Thyroid gland (tissue), 4 donors: ENCODE data around the gene GRK6. TPM values are rescaled to one million over a fixed set of nuclear protein-coding genes. Genes with fewer than 3 reads are reported as not detected.

Experiments used
- DNase-seq, 2 donors: peaks; one replicate each; pipeline ENCODE4 v3.0.0-alpha.2; 2019
- H3K27ac ChIP-seq, 3 donors: fragments of 200-600 bp; sonication (generic); 1 replicate in 2 of 3; 2 replicates in 1 of 3; pipeline ENCODE4 v1.5.1; 2016 to 2019; ENCODE audit warnings: mild to moderate bottlenecking in 1 of 3, moderate library complexity in 1 of 3
- H3K27me3 ChIP-seq: fragments of 200-600 bp; sonication (generic); one replicate; pipeline ENCODE4 v1.5.1; 2019
- H3K36me3 ChIP-seq, 2 donors: fragments of 200-600 bp; sonication (generic); one replicate each; pipeline ENCODE4 v1.5.1; 2016 to 2019
- H3K4me1 ChIP-seq, 2 donors: fragments of 200-600 bp; sonication (generic); one replicate each; pipeline ENCODE4 v1.5.1; 2017 to 2019
- H3K4me3 ChIP-seq, 3 donors: fragments of 200-600 bp; sonication (generic); replicated peaks in 1 of 3; 1 replicate in 2 of 3; 2 replicates in 1 of 3; pipeline ENCODE4 v1.5.1; 2016; ENCODE audit warnings: mild to moderate bottlenecking in 1 of 3
- H3K9me3 ChIP-seq: fragments of 200-600 bp; sonication (generic); one replicate; pipeline ENCODE4 v1.5.1; 2017
- CTCF ChIP-seq, 6 experiments: fragments of 200-600 bp in 3 of 6; fragments of 450-650 bp in 3 of 6; sonication (generic) in 3 of 6; IDR thresholded peaks; one replicate each; pipeline ENCODE4 v1.5.1; 2016 to 2019; ENCODE audit warnings: antibody characterized with exemption in 6 of 6, mild to moderate bottlenecking in 2 of 6, inconsistent platforms in 1 of 6, moderate library complexity in 1 of 6
- POLR2A ChIP-seq, 2 donors: fragments of 450-650 bp; IDR thresholded peaks; one replicate each; pipeline ENCODE4 v1.6.1; 2017; ENCODE audit warnings: antibody characterized with exemption in 2 of 2, mild to moderate bottlenecking in 2 of 2, moderate library complexity in 1 of 2
- WGBS, 2 donors: methylation state at CpG; one replicate each; pipeline ENCODE4 v1.1.5; 2017; 5-methylcytosine and 5-hydroxymethylcytosine counted together
- intact Hi-C: fragments of 100-400 bp; cut with DNase I; formaldehyde crosslinking; loops from one replicate; pipeline ENCODE4 v1.15.1; 2023
- total RNA-seq, 4 donors: library from RNA; depleted of rRNA; stranded (reverse); fragments of >200 nt; gene quantifications; one replicate each; pipeline ENCODE4 v1.2.3, GENCODE V29; 2016

Gene GRK6
- total RNA-seq, 4 donors from 2014 or later = 14.0 to 27.8 (median 18.8) TPM

- TF ChIP-seq CTCF (IDR thresholded peaks at IDR 0.05) = no peak
- no peak for TF ChIP-seq POLR2A (IDR thresholded peaks at IDR 0.05)
- intact Hi-C loops = loop anchor here (2.0 to 5.0 kb wide), 3 partner anchors 41 to 141 kb away; no protein-coding TSS in a partner anchor
- H3K4me3 ChIP-seq = no peak overlapping the region
- H3K27ac ChIP-seq = no peak overlapping the region
- DNase-seq = no peak
- peaks cover 12 to 14% of the 10 kb centered on the region in 2 donors for H3K36me3 ChIP-seq
- H3K4me1 ChIP-seq = peaks cover 10 to 15% of the 10 kb centered on the region in 2 donors
- H3K9me3 ChIP-seq = no peaks in the 10 kb centered on the region
- H3K27me3 ChIP-seq = no peaks in the 10 kb centered on the region
- WGBS, 2 donors = 92 to 100% methylated on average over 2 to 12 of the region's 20 CpGs
Measured at GRCh38 chr5:177457852-177458681, 31.6 kb downstream of the GRK6 start.

GRCh38 chr5:177458912-177459350 lies 32.5 kb downstream of the GRK6 start:
- Histone ChIP-seq H3K36me3 (peaks cover 12 to 14% of the 10 kb centered on the region in 2 donors), H3K27me3 (no peaks in the 10 kb centered on the region), H3K4me1 (peaks cover 8 to 12% of the 10 kb centered on the region in 2 donors), H3K27ac (no peak overlapping the region), H3K9me3 (no peaks in the 10 kb centered on the region), H3K4me3 (no peak overlapping the region)
- no peak for DNase-seq
- TF ChIP-seq CTCF (IDR thresholded peaks at IDR 0.05) = no peak
- TF ChIP-seq POLR2A (IDR thresholded peaks at IDR 0.05) = no peak
- intact Hi-C loops = loop anchor here (5.0 kb wide), 2 partner anchors 67 to 142 kb away; no protein-coding TSS in a partner anchor
- WGBS, 2 donors = 91% methylated on average over 13 of the region's 14 CpGs; no CpG with 5 or more reads in 1 of the 2 donors

DNA sequence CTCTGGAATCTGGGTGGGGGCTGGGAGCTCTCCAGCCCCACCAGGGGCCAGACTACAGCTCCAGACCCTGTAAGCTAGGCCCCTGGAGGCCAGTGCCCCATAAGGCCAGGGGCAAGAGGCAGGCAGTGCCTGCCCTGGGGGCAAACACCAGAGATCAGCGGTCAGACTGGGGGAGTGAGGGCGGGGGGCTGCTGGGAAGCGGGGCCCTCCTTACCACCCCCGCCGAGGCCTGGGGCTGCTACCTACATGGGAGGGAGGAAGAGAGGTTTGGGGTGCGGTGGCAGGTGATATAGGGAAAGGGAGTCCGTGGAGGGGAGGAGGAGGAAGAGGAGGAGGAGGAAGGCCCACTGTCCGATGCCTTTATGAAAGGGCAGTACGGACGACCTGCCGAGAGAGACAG lies 32.9 kb downstream of the GRK6 start:
- no peak overlapping the region for H3K27ac ChIP-seq

DNA sequence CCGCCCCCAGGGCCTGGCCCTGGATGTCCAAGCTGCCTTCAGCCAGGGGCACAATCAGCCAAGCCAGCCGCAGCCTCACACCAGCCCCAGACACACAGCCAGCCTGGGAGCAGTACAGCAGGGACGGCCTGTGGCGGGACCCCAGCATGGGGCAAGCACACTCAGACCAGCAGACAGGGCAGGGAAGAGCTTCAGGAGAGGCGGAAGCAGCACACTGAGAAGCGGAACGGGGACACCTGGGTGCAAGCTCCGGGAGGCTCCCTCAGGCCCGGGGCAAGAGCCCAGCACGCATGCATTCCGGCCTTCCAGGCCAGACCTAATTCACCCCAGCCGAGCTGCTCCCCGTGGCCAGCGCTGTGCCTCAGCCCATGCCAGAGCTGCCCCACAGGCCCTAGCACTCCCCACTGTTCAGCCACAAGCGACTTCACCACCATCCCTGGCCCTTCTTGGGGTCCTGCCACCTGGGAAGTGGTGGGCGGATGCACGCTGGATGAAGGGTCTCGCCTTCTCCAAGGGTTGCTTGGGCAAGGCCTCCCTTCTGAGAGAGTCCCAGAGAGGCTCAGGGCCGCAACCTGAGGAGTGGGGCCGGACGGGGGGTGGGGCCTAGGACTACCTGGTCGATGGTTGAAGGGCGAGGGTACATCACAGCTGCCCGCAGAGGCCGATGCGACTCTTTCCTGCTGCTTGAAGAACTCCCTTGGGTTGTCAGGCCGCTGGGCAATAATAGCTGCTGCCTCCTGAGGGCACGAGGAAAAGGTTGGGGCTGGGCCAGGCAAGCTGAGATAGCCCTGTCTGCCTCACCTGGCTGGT lies 33.5 kb downstream of the GRK6 start:
- peaks cover 13 to 15% of the 10 kb centered on the region in 2 donors for H3K36me3 ChIP-seq
- peaks cover 5 to 8% of the 10 kb centered on the region in 2 donors for H3K4me1 ChIP-seq
- H3K27ac ChIP-seq = no peak overlapping the region
- DNase-seq = no peak
- no peaks in the 10 kb centered on the region for H3K27me3 ChIP-seq
- TF ChIP-seq CTCF (IDR thresholded peaks at IDR 0.05) (no peak), POLR2A (IDR thresholded peaks at IDR 0.05) (no peak)
- no peaks in the 10 kb centered on the region for H3K9me3 ChIP-seq
- intact Hi-C loops = loop anchor here (5.0 kb wide), 2 partner anchors 68 to 143 kb away; no protein-coding TSS in a partner anchor
- no peak overlapping the region for H3K4me3 ChIP-seq
- 96% methylated on average over 21 to 25 of the region's 28 CpGs for WGBS, 2 donors

More for the DNA sequence above, 32.9 kb downstream of the GRK6 start:
- WGBS, 2 donors = 81 to 89% methylated on average over 11 of the region's 11 CpGs
- TF ChIP-seq CTCF (IDR thresholded peaks at IDR 0.05) (no peak), POLR2A (IDR thresholded peaks at IDR 0.05) (no peak)
- DNase-seq = no peak
- Histone ChIP-seq H3K36me3 (peaks cover 12 to 14% of the 10 kb centered on the region in 2 donors), H3K9me3 (no peaks in the 10 kb centered on the region), H3K4me1 (peaks cover 5 to 8% of the 10 kb centered on the region in 2 donors), H3K4me3 (no peak overlapping the region), H3K27me3 (no peaks in the 10 kb centered on the region)
- intact Hi-C loops = loop anchor here (5.0 kb wide), 2 partner anchors 67 to 142 kb away; no protein-coding TSS in a partner anchor
